CD8-positive, alpha-beta memory T cell (primary cell): ENCODE measurements around the gene LRWD1. TPM values are rescaled to one million over a fixed set of nuclear protein-coding genes. Genes with fewer than 3 reads are reported as not detected.
"Not testable (repeated sequence)": the region's sequence is repeated elsewhere in the genome, so short reads cannot be mapped to it uniquely, and the experiment has no call there.

Experiments used
- CTCF ChIA-PET: fragments of 350-600 bp; sonication (Branson Sonifier 250); formaldehyde crosslinking; loops from one replicate; lab custom pipeline; 2021; ENCODE audit warnings: antibody characterized with exemption; lab: Charles Lee
- POLR2A ChIA-PET: fragments of 350-600 bp; sonication (Branson Sonifier 250); formaldehyde crosslinking; loops from one replicate; lab custom pipeline; 2021; ENCODE audit warnings: antibody characterized with exemption; lab: Charles Lee
- DNase-seq, 5 donors: peaks; one replicate each; pipeline versions ENCODE4 v3.0.0 to v3.0.0-alpha.2; 2020 to 2022; ENCODE audit warnings: mixed read lengths in 1 of 5
- H3K27ac ChIP-seq: one replicate; pipeline ENCODE4 v1.7.0; 2013; ENCODE audit warnings: low read depth, mild to moderate bottlenecking, low read length, moderate library complexity
- H3K27me3 ChIP-seq: 2 replicates; pipeline ENCODE4 v1.7.0; 2013; ENCODE audit warnings: low read length, mild to moderate bottlenecking; ENCODE audit not compliant: insufficient read depth, poor library complexity, severe bottlenecking
- H3K36me3 ChIP-seq: 2 replicates; pipeline ENCODE4 v1.7.0; 2013; ENCODE audit warnings: mild to moderate bottlenecking, low read length, moderate library complexity; ENCODE audit not compliant: insufficient read depth
- H3K4me1 ChIP-seq: 2 replicates; pipeline ENCODE4 v1.7.0; 2013; ENCODE audit warnings: mild to moderate bottlenecking, low read length, moderate library complexity; ENCODE audit not compliant: insufficient read depth
- H3K4me3 ChIP-seq: 2 replicates; pipeline ENCODE4 v1.7.0; 2013; ENCODE audit warnings: mild to moderate bottlenecking, low read length
- H3K9me3 ChIP-seq: 2 replicates; pipeline ENCODE4 v1.7.0; 2013; ENCODE audit warnings: mild to moderate bottlenecking, low read length
- H3K27ac Mint-ChIP-seq, 8 donors: one replicate each; pipeline ENCODE4 v1.8.0; 2020 to 2021; ENCODE audit warnings: mixed read lengths in 8 of 8, mild to moderate bottlenecking in 6 of 8, inconsistent platforms in 3 of 8, moderate library complexity in 3 of 8
- H3K27me3 Mint-ChIP-seq, 2 donors: one replicate each; pipeline ENCODE4 v1.8.0; 2020 to 2021; ENCODE audit warnings: mixed read lengths in 2 of 2, mild to moderate bottlenecking in 1 of 2, moderate library complexity in 1 of 2
- H3K36me3 Mint-ChIP-seq, 3 donors: one replicate each; pipeline ENCODE4 v1.8.0; 2020 to 2021; ENCODE audit warnings: mixed read lengths in 3 of 3, inconsistent platforms in 1 of 3, mild to moderate bottlenecking in 1 of 3
- H3K4me1 Mint-ChIP-seq, 3 donors: one replicate each; pipeline ENCODE4 v1.8.0; 2020 to 2021; ENCODE audit warnings: mixed read lengths in 3 of 3, inconsistent platforms in 1 of 3, mild to moderate bottlenecking in 1 of 3
- H3K4me3 Mint-ChIP-seq, 7 donors: one replicate each; pipeline ENCODE4 v1.8.0; 2020 to 2021; ENCODE audit warnings: mixed read lengths in 7 of 7, mild to moderate bottlenecking in 6 of 7, moderate library complexity in 4 of 7, inconsistent platforms in 2 of 7
- H3K9me3 Mint-ChIP-seq, 5 donors: one replicate each; pipeline ENCODE4 v1.8.0; 2020 to 2022; ENCODE audit warnings: mixed read lengths in 5 of 5, mild to moderate bottlenecking in 3 of 5, moderate library complexity in 2 of 5, inconsistent platforms in 1 of 5
- polyA plus RNA-seq: library from polyadenylated mRNA; unstranded; fragments of 300-500 nt; fragmentation: Illumina TruSeq; gene quantifications from one replicate; pipeline ENCODE4 v1.2.3, GENCODE V29; 2021
- total RNA-seq, 2 experiments: library from RNA; stranded (reverse); gene quantifications; one replicate each; pipeline ENCODE4 v1.2.3, GENCODE V29; 2021

LRWD1 gene
- total and polyA plus RNA-seq, 3 experiments from 2014 or later: 14.6 to 30.1 (median 29.9) TPM

DNA sequence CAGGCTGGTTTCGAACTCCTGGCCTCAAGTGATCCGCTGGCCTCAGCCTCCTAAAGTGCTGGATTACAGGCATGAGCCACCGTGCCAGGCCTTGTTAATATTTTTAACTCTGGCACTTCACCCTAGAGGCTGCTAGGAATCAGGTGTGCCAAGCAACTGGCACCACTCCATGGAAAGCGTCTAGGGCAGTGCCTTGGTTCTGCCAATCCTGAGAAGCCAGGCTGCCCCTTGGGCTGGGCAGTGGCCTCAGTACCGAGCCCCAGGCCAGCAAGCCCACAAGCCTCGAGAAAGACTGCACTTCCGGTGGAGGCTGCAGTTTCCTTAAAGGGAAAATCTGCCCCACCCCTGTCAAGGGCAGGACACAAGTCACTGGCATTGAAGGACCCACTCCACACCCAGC, 11.5 kb upstream of the LRWD1 start:
- POLR2A ChIA-PET: no interaction called here
- Histone ChIP-seq H3K27ac (no peak overlapping the region), H3K4me3 (no peak overlapping the region), H3K4me1 (no peaks in the 10 kb centered on the region), H3K9me3 (no peaks in the 10 kb centered on the region), H3K27me3 (no peaks in the 10 kb centered on the region), H3K36me3 (peaks cover 13% of the 10 kb centered on the region)
- H3K27me3 Mint-ChIP-seq: no peaks in the 10 kb centered on the region
- no peaks in the 10 kb centered on the region for H3K9me3 Mint-ChIP-seq
- H3K27ac Mint-ChIP-seq: peak overlapping the region in 1 of 8 donors; percentile 50
- no peak overlapping the region for H3K4me3 Mint-ChIP-seq
- CTCF ChIA-PET: interaction anchor here (0.8 to 1.5 kb wide), 2 partner anchors 9 to 39 kb away, joined by 3 to 5 read pairs; no protein-coding TSS in a partner anchor
- peaks cover 0 to 4% (median 0%) of the 10 kb centered on the region in 3 donors for H3K4me1 Mint-ChIP-seq
- peaks cover 0 to 28% (median 0%) of the 10 kb centered on the region in 3 donors for H3K36me3 Mint-ChIP-seq
- DNase-seq: no peak

- POLR2A ChIA-PET: interaction anchor here (1.1 kb wide), 1 partner anchor 29 kb away, joined by 3 read pairs; no protein-coding TSS in a partner anchor
- Histone ChIP-seq H3K4me1 (no peaks in the 10 kb centered on the region), H3K36me3 (peaks cover 13% of the 10 kb centered on the region), H3K4me3 (no peak overlapping the region), H3K27me3 (no peaks in the 10 kb centered on the region), H3K9me3 (no peaks in the 10 kb centered on the region), H3K27ac (no peak overlapping the region)
- H3K9me3 Mint-ChIP-seq: no peaks in the 10 kb centered on the region
- H3K27ac Mint-ChIP-seq: peak overlapping the region in 1 of 8 donors; percentile 17
- no peak overlapping the region for H3K4me3 Mint-ChIP-seq
- CTCF ChIA-PET: interaction anchor here (2.5 kb wide), 1 partner anchor 50 kb away, joined by 7 read pairs; no protein-coding TSS in a partner anchor
- H3K36me3 Mint-ChIP-seq: peaks cover 0 to 34% (median 0%) of the 10 kb centered on the region in 3 donors
- no peak for DNase-seq
- no peaks in the 10 kb centered on the region for H3K27me3 Mint-ChIP-seq
- H3K4me1 Mint-ChIP-seq: peaks cover 0 to 4% (median 0%) of the 10 kb centered on the region in 3 donors
Observed at GRCh38 chr7:102454468-102454867, 10.3 kb upstream of the LRWD1 start.

DNA sequence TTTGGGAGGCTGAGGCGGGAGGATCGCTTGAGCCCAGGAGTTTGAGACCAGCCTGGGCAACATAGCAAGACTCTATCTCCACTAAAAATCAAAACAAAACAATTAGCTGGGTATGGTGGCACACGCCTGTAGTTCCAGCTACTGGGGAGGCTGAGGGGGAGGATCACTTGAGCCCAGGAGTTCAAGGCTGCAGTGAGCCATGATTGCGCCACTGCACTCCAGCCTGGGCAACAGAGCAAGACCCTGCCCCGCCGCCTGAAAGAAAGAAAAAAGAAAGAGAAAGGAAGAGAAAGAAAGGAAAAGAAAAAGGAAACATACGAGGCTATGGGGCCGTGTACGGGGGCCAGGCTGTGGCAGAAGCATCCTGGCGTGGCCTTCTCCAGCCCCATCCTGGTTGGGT, 9.9 kb upstream of the LRWD1 start:
- H3K27me3 Mint-ChIP-seq, DNase-seq, H3K4me1 Mint-ChIP-seq, H3K4me1 ChIP-seq, H3K27me3 ChIP-seq, H3K27ac ChIP-seq, H3K4me3 ChIP-seq, H3K4me3 Mint-ChIP-seq, H3K9me3 ChIP-seq, H3K9me3 Mint-ChIP-seq: not testable (repeated sequence)
- Mint-ChIP-seq H3K36me3 (peaks cover 0 to 36% (median 0%) of the 10 kb centered on the region in 3 donors), H3K27ac (peak overlapping the region in 2 of 8 donors; percentile 17)
- ChIA-PET CTCF (interaction anchor here (2.5 kb wide), 1 partner anchor 50 kb away, joined by 7 read pairs; no protein-coding TSS in a partner anchor), POLR2A (interaction anchor here (1.1 kb wide), 1 partner anchor 29 kb away, joined by 3 read pairs; no protein-coding TSS in a partner anchor)
- H3K36me3 ChIP-seq: peaks cover 13% of the 10 kb centered on the region

GRCh38 chr7:102455596-102455995, 9.2 kb upstream of the LRWD1 start:
- Mint-ChIP-seq H3K36me3 (peaks cover 0 to 38% (median under 1%) of the 10 kb centered on the region in 3 donors), H3K27me3 (no peaks in the 10 kb centered on the region), H3K4me3 (no peak overlapping the region), H3K9me3 (no peaks in the 10 kb centered on the region), H3K27ac (peak overlapping the region in 1 of 8 donors; percentile 67), H3K4me1 (peaks cover 0 to 2% (median 1%) of the 10 kb centered on the region in 3 donors)
- Histone ChIP-seq H3K4me3 (no peak overlapping the region), H3K27me3 (no peaks in the 10 kb centered on the region), H3K4me1 (no peaks in the 10 kb centered on the region), H3K9me3 (no peaks in the 10 kb centered on the region), H3K27ac (no peak overlapping the region), H3K36me3 (peaks cover 13% of the 10 kb centered on the region)
- POLR2A ChIA-PET: no interaction called here
- CTCF ChIA-PET: interaction anchor here (1.1 to 2.5 kb wide), 2 partner anchors 9 to 51 kb away, joined by 3 to 7 read pairs; partner anchors contain the start of gene ALKBH4
- no peak for DNase-seq

- Mint-ChIP-seq H3K36me3 (peaks cover 0 to 40% (median 4%) of the 10 kb centered on the region in 3 donors), H3K9me3 (no peaks in the 10 kb centered on the region), H3K27ac (no peak overlapping the region), H3K27me3 (no peaks in the 10 kb centered on the region), H3K4me3 (no peak overlapping the region), H3K4me1 (peaks cover 0 to 5% (median 4%) of the 10 kb centered on the region in 3 donors)
- Histone ChIP-seq H3K27me3 (no peaks in the 10 kb centered on the region), H3K36me3 (peaks cover 13% of the 10 kb centered on the region), H3K4me3 (no peak overlapping the region), H3K9me3 (no peaks in the 10 kb centered on the region), H3K4me1 (no peaks in the 10 kb centered on the region), H3K27ac (no peak overlapping the region)
- ChIA-PET CTCF (interaction anchor here (0.8 to 2.5 kb wide), 3 partner anchors 8 to 51 kb away, joined by 3 to 7 read pairs (median 3); partner anchors contain the start of gene ALKBH4), POLR2A (no interaction called here)
- DNase-seq: no peak
Observed at GRCh38 chr7:102456327-102456726, 8.5 kb upstream of the LRWD1 start.

DNA sequence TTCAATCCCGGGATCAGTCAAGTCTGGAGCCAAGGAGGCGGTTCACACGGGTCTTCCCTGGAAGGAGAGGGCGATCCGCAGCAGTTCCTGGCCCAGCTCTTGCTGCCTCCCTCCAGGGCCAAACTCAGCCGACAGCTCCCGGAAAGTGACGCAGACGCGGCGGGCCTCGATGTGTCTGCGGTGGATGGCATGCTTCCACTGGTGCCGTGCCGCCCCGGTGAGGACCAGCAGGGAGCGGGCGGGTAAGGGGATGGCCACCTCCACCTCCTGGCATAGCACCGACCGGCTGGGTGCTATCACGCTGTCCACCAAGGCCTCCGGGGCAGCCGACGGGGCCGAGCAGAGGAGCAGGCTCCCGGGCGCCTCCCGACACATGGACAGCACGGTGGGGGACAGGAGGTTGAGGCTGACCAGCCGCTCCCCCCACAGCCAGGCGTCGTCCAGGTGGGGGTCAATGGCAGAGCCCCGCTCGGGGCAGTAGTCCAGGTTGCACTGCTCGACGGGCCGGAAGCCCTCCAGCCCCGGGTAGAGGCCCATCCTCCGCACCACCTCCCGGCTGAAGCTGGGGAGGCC, 7.3 kb upstream of the LRWD1 start:
- no peaks in the 10 kb centered on the region for H3K9me3 ChIP-seq
- DNase-seq: no peak
- ChIA-PET CTCF (no interaction called here), POLR2A (no interaction called here)
- H3K27me3 ChIP-seq: no peaks in the 10 kb centered on the region
- Mint-ChIP-seq H3K4me3 (peak overlapping the region in 1 of 7 donors; percentile 67), H3K9me3 (no peaks in the 10 kb centered on the region), H3K27me3 (no peaks in the 10 kb centered on the region), H3K4me1 (peaks cover 3 to 9% (median 6%) of the 10 kb centered on the region in 3 donors), H3K36me3 (peaks cover 0 to 42% (median 4%) of the 10 kb centered on the region in 3 donors), H3K27ac (no peak overlapping the region)
- peaks cover 13% of the 10 kb centered on the region for H3K36me3 ChIP-seq
- no peak overlapping the region for H3K27ac ChIP-seq
- no peaks in the 10 kb centered on the region for H3K4me1 ChIP-seq
- H3K4me3 ChIP-seq: no peak overlapping the region

- Mint-ChIP-seq H3K9me3 (no peaks in the 10 kb centered on the region), H3K4me1 (peaks cover 14 to 23% (median 20%) of the 10 kb centered on the region in 3 donors), H3K27ac (no peak overlapping the region), H3K36me3 (peaks cover 0 to 44% (median 4%) of the 10 kb centered on the region in 3 donors), H3K4me3 (no peak overlapping the region), H3K27me3 (no peaks in the 10 kb centered on the region)
- ChIA-PET CTCF (interaction anchor here (2.2 kb wide), 1 partner anchor 47 kb away, joined by 6 read pairs; no protein-coding TSS in a partner anchor), POLR2A (no interaction called here)
- peaks cover 11% of the 10 kb centered on the region for H3K4me1 ChIP-seq
- H3K27ac ChIP-seq: no peak overlapping the region
- H3K27me3 ChIP-seq: no peaks in the 10 kb centered on the region
- peaks cover 13% of the 10 kb centered on the region for H3K36me3 ChIP-seq
- H3K4me3 ChIP-seq: no peak overlapping the region
- DNase-seq: no peak
- H3K9me3 ChIP-seq: no peaks in the 10 kb centered on the region
Observed at GRCh38 chr7:102459221-102459844, 5.5 kb upstream of the LRWD1 start.

DNA sequence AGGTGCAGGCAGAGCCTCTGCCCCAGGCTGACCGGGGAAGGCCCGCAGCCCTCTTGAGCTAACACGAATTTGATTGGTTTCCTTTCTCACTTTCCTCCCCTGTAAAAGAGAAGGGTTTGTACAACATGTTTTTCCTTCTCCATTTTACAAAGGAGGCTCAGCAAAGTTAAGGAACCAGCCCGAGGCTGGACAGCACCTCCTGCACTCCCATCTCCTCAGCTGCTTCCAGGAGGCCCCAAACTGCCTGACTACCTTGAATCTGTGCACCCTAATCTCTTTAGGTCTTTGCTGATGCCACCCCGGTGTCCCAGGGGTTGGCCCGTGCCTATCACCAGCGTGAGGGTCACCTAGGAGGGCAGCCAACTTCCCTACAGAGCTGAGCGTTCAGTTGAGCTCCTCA, 4.3 kb upstream of the LRWD1 start:
- no peak for DNase-seq
- Mint-ChIP-seq H3K36me3 (peaks cover 0 to 42% (median 4%) of the 10 kb centered on the region in 3 donors), H3K9me3 (no peaks in the 10 kb centered on the region), H3K27ac (peak overlapping the region in 1 of 8 donors; percentile 17), H3K27me3 (no peaks in the 10 kb centered on the region), H3K4me3 (peak overlapping the region in 1 of 7 donors; percentile 40), H3K4me1 (peaks cover 16 to 30% (median 25%) of the 10 kb centered on the region in 3 donors)
- Histone ChIP-seq H3K4me1 (peaks cover 12% of the 10 kb centered on the region), H3K9me3 (no peaks in the 10 kb centered on the region), H3K27me3 (no peaks in the 10 kb centered on the region), H3K36me3 (peaks cover 13% of the 10 kb centered on the region), H3K4me3 (no peak overlapping the region), H3K27ac (no peak overlapping the region)
- ChIA-PET POLR2A (no interaction called here), CTCF (interaction anchor here (0.9 to 2.2 kb wide), 2 partner anchors 48 to 53 kb away, joined by 3 to 6 read pairs; no protein-coding TSS in a partner anchor)
